Chondrocyte (in vitro differentiated cells): ENCODE measurements around the gene GRAMD4. TPM values are rescaled to one million over a fixed set of nuclear protein-coding genes. Genes with fewer than 3 reads are reported as not detected.

ENCODE experiments used
- DNase-seq: peaks from one replicate; pipeline ENCODE4 v3.0.0; 2021; ENCODE audit warnings: mixed read lengths, low spot score
- H3K27ac Mint-ChIP-seq: one replicate; pipeline ENCODE4 v1.8.0; 2021; ENCODE audit warnings: mild to moderate bottlenecking, moderate library complexity, mixed read lengths; ENCODE audit not compliant: unreplicated experiment
- H3K27me3 Mint-ChIP-seq: 2 replicates; pipeline ENCODE4 v1.8.0; 2021; ENCODE audit warnings: low read depth, mixed read lengths
- H3K36me3 Mint-ChIP-seq: 2 replicates; pipeline ENCODE4 v1.8.0; 2021; ENCODE audit warnings: low read depth, mixed read lengths
- H3K4me1 Mint-ChIP-seq: 2 replicates; pipeline ENCODE4 v1.8.0; 2021; ENCODE audit warnings: low read depth, mild to moderate bottlenecking, mixed read lengths
- H3K4me3 Mint-ChIP-seq: one replicate; pipeline ENCODE4 v1.8.0; 2021; ENCODE audit warnings: mild to moderate bottlenecking, moderate library complexity, mixed read lengths; ENCODE audit not compliant: unreplicated experiment
- H3K9me3 Mint-ChIP-seq: 2 replicates; pipeline ENCODE4 v1.8.0; 2021; ENCODE audit warnings: low read depth, mixed read lengths
- total RNA-seq: library from RNA; stranded (reverse); gene quantifications from 3 replicates; pipeline ENCODE4 v1.2.1, GENCODE V29; 2021
- TF ChIP-seq, protein P1 (sequence below): fragments of 200-600 bp; sonication (generic); IDR thresholded peaks from 2 replicates; pipeline ENCODE4 v1.5.0; 2021; ENCODE audit warnings: antibody characterized with exemption, mild to moderate bottlenecking, moderate library complexity

GRAMD4 gene
- total RNA-seq, 1 donor from 2014 or later, result 31.7 TPM

DNA sequence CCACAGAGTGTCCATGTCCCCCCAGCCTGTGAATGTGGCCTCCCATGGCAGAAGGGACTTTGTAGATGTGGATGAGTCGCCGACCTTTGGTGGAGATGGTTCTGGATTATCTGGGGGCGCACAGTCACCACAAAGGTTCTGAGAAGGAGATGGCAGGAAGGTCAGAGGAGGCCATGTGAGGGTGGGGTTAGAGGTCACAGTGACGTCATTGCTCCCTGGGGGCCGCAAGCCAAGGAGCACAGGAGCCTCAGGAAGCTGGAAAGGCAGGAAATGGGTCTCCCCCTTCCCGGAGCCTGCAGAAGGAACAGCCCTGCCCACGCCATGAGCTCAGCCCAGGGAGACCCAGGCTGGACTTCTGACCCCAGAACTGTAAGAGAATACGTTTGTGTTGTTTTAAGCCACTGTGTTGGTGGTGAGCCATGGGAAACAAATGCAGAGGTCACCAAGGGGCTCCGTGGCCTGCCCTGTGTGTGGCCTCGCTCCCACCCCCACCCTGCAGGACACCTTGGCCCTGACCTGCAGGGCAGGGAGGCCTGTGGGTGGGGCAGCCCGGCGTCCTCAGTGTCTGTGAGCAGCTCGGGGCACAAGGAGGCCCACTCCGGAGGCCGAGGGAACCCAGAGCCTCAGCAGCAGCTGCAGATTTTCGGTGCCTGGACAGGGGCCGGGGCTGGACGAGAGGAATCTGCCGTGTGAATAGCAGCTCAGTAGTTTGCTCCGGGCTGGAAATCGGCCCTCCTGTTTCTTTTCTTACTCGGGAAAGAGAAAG, 32.1 kb downstream of the GRAMD4 start:
- no peak for DNase-seq
- H3K4me1 Mint-ChIP-seq, result peaks cover 24% of the 10 kb centered on the region
- peak overlapping the region; percentile 23 for H3K4me3 Mint-ChIP-seq
- no peaks in the 10 kb centered on the region for H3K27me3 Mint-ChIP-seq
- H3K27ac Mint-ChIP-seq, result peak overlapping the region; percentile 42
- TF ChIP-seq, protein P1, sequence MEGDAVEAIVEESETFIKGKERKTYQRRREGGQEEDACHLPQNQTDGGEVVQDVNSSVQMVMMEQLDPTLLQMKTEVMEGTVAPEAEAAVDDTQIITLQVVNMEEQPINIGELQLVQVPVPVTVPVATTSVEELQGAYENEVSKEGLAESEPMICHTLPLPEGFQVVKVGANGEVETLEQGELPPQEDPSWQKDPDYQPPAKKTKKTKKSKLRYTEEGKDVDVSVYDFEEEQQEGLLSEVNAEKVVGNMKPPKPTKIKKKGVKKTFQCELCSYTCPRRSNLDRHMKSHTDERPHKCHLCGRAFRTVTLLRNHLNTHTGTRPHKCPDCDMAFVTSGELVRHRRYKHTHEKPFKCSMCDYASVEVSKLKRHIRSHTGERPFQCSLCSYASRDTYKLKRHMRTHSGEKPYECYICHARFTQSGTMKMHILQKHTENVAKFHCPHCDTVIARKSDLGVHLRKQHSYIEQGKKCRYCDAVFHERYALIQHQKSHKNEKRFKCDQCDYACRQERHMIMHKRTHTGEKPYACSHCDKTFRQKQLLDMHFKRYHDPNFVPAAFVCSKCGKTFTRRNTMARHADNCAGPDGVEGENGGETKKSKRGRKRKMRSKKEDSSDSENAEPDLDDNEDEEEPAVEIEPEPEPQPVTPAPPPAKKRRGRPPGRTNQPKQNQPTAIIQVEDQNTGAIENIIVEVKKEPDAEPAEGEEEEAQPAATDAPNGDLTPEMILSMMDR, result no peak
- H3K36me3 Mint-ChIP-seq, result no peaks in the 10 kb centered on the region
- no peaks in the 10 kb centered on the region for H3K9me3 Mint-ChIP-seq

DNA sequence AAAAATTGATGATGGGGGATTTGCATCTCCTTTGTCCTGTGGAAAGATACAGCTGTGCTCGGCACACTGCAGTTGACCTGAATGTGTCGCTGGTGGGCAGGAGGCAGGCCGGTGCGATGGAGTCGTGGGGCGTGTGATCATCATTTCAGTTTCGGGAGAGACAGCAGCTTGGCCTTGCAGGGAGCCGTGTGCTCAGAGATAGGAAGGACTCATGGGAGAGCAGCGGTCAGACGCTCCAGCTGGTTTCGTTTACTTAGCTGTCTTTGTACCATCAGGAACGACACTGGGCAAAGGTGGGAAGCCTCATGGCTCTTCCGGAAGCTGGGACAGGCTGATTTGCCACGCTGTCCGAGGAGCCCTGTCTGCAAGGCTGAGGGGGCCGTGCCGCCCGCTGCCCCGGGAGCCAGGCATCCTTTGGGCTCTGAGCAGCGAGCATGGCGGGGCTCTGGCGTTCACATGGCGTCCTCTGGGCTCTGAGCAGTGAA, 32.7 kb downstream of the GRAMD4 start:
- Mint-ChIP-seq H3K9me3 (no peaks in the 10 kb centered on the region), H3K27me3 (no peaks in the 10 kb centered on the region), H3K4me3 (peak overlapping the region; percentile 23), H3K27ac (peak overlapping the region; percentile 42), H3K4me1 (peaks cover 24% of the 10 kb centered on the region), H3K36me3 (no peaks in the 10 kb centered on the region)
- TF ChIP-seq, protein P1, result peak; percentile 37
- DNase-seq, result no peak

DNA sequence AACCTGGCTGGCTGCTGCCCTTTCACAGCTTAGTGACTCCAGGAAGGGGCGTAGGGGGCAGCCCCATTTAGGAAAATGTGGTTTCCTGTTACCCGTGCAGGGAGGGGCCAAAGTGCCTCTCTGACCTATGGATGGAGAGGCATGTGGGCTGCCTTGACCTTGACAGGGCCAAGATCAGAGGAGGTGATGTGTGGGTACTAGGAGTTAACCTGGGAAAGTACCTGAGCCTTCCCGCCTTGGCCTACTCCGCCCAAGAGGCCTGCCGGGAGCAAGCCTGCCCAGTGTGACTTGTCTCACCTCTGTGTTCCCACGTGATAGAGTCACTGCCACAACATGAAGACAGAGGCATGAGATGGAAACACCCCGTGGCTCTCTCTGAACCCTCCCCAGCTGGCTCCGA, 33.4 kb downstream of the GRAMD4 start:
- no peak for DNase-seq
- H3K36me3 Mint-ChIP-seq, result no peaks in the 10 kb centered on the region
- H3K4me3 Mint-ChIP-seq, result no peak overlapping the region
- H3K4me1 Mint-ChIP-seq, result peaks cover 24% of the 10 kb centered on the region
- H3K27ac Mint-ChIP-seq, result no peak overlapping the region
- H3K9me3 Mint-ChIP-seq, result no peaks in the 10 kb centered on the region
- TF ChIP-seq, protein P1, result no peak
- no peaks in the 10 kb centered on the region for H3K27me3 Mint-ChIP-seq

DNA sequence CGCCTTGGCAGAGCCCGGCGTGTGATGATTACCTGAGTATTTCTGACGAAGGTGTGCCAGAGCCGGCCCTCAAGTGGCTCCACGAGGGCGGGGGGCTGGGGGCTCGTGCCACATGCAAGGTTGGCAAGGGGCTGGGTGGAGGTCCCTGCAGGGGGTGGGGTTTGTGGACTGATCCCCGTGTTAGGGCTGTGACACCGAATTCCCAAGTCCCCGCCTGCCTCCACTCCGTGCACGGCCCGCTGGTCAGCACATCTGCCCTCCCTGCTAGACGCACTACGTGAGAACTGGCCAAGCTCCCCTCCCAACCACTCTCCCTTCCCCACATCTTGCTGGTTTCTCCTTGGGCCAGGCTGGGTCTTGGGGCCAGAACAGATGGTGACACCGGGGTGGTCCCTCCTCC, 34.2 kb downstream of the GRAMD4 start:
- peaks cover 2% of the 10 kb centered on the region for H3K36me3 Mint-ChIP-seq
- TF ChIP-seq, protein P1, result no peak

DNA sequence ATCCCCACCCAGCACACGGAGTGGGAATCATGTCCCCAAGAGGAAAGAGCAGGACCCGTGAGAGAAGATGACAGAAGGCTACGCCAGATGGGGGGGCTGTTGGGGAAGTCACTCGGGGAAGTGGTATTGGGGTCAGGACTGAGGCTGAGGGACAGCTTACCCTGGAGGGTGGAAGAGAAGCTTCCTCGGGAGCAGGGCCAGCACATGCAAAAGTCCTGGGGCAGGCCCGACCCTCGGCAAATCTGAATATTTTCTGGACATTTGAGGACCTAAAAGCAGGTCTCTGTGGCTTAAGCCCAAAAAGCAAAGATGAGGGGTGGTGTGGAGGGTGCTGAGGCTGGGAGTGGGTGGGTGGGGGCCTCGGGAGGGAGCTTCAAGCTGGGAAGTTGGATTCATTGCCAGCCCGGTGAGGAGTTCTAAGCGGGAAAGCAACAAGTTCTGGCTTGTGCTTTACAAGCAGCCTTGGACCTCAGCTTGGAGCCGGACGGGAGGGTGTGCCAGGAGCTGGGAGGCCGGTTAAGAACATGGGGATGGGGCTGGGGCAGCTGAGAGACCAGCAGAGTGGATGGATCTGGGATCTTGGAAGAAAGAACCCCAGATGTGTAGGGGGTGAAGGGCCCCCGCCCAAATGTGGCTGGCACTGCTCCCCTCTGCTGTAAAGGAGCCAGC, 34.9 kb downstream of the GRAMD4 start:
- Mint-ChIP-seq H3K9me3 (no peaks in the 10 kb centered on the region), H3K4me3 (no peak overlapping the region), H3K36me3 (peaks cover 2% of the 10 kb centered on the region), H3K4me1 (peaks cover 16% of the 10 kb centered on the region), H3K27me3 (no peaks in the 10 kb centered on the region), H3K27ac (no peak overlapping the region)
- TF ChIP-seq, protein P1, result no peak
- no peak for DNase-seq

More for the DNA sequence above, 34.2 kb downstream of the GRAMD4 start:
- DNase-seq, result no peak
- no peaks in the 10 kb centered on the region for H3K9me3 Mint-ChIP-seq
- no peaks in the 10 kb centered on the region for H3K27me3 Mint-ChIP-seq
- no peak overlapping the region for H3K4me3 Mint-ChIP-seq
- peaks cover 23% of the 10 kb centered on the region for H3K4me1 Mint-ChIP-seq
- no peak overlapping the region for H3K27ac Mint-ChIP-seq
